Measurements from ENCODE around the gene KIRREL3. TPM values are rescaled to one million over a fixed set of nuclear protein-coding genes. Genes with fewer than 3 reads are reported as not detected.

The KIRREL3 gene
- total RNA-seq, 1 donor from 2014 or later, result 0.38 TPM

- TF ChIP-seq, protein P1, sequence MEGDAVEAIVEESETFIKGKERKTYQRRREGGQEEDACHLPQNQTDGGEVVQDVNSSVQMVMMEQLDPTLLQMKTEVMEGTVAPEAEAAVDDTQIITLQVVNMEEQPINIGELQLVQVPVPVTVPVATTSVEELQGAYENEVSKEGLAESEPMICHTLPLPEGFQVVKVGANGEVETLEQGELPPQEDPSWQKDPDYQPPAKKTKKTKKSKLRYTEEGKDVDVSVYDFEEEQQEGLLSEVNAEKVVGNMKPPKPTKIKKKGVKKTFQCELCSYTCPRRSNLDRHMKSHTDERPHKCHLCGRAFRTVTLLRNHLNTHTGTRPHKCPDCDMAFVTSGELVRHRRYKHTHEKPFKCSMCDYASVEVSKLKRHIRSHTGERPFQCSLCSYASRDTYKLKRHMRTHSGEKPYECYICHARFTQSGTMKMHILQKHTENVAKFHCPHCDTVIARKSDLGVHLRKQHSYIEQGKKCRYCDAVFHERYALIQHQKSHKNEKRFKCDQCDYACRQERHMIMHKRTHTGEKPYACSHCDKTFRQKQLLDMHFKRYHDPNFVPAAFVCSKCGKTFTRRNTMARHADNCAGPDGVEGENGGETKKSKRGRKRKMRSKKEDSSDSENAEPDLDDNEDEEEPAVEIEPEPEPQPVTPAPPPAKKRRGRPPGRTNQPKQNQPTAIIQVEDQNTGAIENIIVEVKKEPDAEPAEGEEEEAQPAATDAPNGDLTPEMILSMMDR (IDR thresholded peaks at IDR 0.05; ENCODE audit: unreplicated experiment), result no peak
- no peaks in the 10 kb centered on the region for H3K9me3 Mint-ChIP-seq (ENCODE audit: unreplicated experiment)
- no peak for DNase-seq (ENCODE audit: low spot score)
- H3K4me1 Mint-ChIP-seq (ENCODE audit: unreplicated experiment), result peaks cover 14% of the 10 kb centered on the region
- H3K27ac Mint-ChIP-seq (ENCODE audit: unreplicated experiment), result no peak overlapping the region
- H3K36me3 Mint-ChIP-seq (ENCODE audit: low read depth, unreplicated experiment), result no peaks in the 10 kb centered on the region
- no peak overlapping the region for H3K4me3 Mint-ChIP-seq (ENCODE audit: unreplicated experiment)
- no peaks in the 10 kb centered on the region for H3K27me3 Mint-ChIP-seq (ENCODE audit: unreplicated experiment)
Measured at GRCh38 chr11:126744699-126745098, 255.9 kb downstream of the KIRREL3 start.

- Mint-ChIP-seq H3K4me1 (ENCODE audit: unreplicated experiment) (peaks cover 11% of the 10 kb centered on the region), H3K36me3 (ENCODE audit: low read depth, unreplicated experiment) (no peaks in the 10 kb centered on the region), H3K9me3 (ENCODE audit: unreplicated experiment) (no peaks in the 10 kb centered on the region), H3K27ac (ENCODE audit: unreplicated experiment) (no peak overlapping the region), H3K27me3 (ENCODE audit: unreplicated experiment) (no peaks in the 10 kb centered on the region), H3K4me3 (ENCODE audit: unreplicated experiment) (no peak overlapping the region)
- TF ChIP-seq, protein P1 (IDR thresholded peaks at IDR 0.05; ENCODE audit: unreplicated experiment), result no peak
- DNase-seq (ENCODE audit: low spot score), result no peak
Measured at GRCh38 chr11:126743628-126744027, 256.9 kb downstream of the KIRREL3 start.

DNA sequence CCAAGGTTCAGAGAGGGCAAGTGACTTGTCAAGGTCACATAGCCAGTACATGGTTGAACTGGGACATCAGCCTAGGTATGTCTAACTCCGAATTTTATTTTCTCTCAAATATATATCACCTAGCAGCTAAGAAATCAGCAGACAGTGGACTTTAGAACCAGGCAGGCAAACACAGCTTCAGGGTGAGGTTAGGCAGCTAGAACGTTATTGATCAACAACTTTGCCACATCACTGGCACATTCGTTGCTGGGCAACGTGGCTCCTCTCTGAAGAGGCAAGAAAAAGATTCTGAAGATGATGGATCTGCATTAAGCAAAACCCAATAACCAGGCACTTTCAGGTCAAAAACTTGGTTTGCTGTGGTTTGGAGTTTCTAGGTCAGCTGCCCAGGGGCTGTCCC is 258.0 kb downstream of the KIRREL3 start:
- TF ChIP-seq, protein P1 (IDR thresholded peaks at IDR 0.05; ENCODE audit: unreplicated experiment), result no peak
- H3K27ac Mint-ChIP-seq (ENCODE audit: unreplicated experiment), result no peak overlapping the region
- H3K36me3 Mint-ChIP-seq (ENCODE audit: low read depth, unreplicated experiment), result no peaks in the 10 kb centered on the region
- no peaks in the 10 kb centered on the region for H3K27me3 Mint-ChIP-seq (ENCODE audit: unreplicated experiment)
- H3K4me3 Mint-ChIP-seq (ENCODE audit: unreplicated experiment), result no peak overlapping the region
- peaks cover 7% of the 10 kb centered on the region for H3K4me1 Mint-ChIP-seq (ENCODE audit: unreplicated experiment)
- no peak for DNase-seq (ENCODE audit: low spot score)
- H3K9me3 Mint-ChIP-seq (ENCODE audit: unreplicated experiment), result no peaks in the 10 kb centered on the region

DNA sequence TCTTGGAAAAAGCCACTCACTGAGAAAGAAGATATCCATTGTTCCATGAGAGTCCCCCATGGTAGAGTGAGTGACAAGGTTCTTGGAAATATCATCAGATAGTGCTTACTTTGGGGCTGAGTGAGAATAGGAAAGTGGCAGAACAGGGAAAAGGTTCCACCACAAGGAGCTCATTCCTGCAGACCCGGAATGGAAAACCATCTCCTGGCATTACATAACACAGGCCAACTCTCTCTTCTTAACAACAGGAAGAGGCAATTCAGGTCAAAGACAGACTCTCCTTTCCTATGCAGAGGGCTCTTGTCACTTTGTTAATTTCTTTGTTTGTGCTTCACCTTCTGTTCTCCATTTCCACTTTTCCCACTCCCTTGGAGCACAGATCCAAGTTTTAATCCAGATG is 259.7 kb downstream of the KIRREL3 start:
- no peak overlapping the region for H3K4me3 Mint-ChIP-seq (ENCODE audit: unreplicated experiment)
- H3K27me3 Mint-ChIP-seq (ENCODE audit: unreplicated experiment), result no peaks in the 10 kb centered on the region
- no peak overlapping the region for H3K27ac Mint-ChIP-seq (ENCODE audit: unreplicated experiment)
- peaks cover 7% of the 10 kb centered on the region for H3K4me1 Mint-ChIP-seq (ENCODE audit: unreplicated experiment)
- DNase-seq (ENCODE audit: low spot score), result no peak
- H3K36me3 Mint-ChIP-seq (ENCODE audit: low read depth, unreplicated experiment), result no peaks in the 10 kb centered on the region
- TF ChIP-seq, protein P1 (IDR thresholded peaks at IDR 0.05; ENCODE audit: unreplicated experiment), result no peak
- H3K9me3 Mint-ChIP-seq (ENCODE audit: unreplicated experiment), result no peaks in the 10 kb centered on the region

- DNase-seq (ENCODE audit: low spot score), result no peak
- no peak overlapping the region for H3K4me3 Mint-ChIP-seq (ENCODE audit: unreplicated experiment)
- peaks cover 7% of the 10 kb centered on the region for H3K4me1 Mint-ChIP-seq (ENCODE audit: unreplicated experiment)
- no peaks in the 10 kb centered on the region for H3K27me3 Mint-ChIP-seq (ENCODE audit: unreplicated experiment)
- no peak overlapping the region for H3K27ac Mint-ChIP-seq (ENCODE audit: unreplicated experiment)
- H3K9me3 Mint-ChIP-seq (ENCODE audit: unreplicated experiment), result no peaks in the 10 kb centered on the region
- TF ChIP-seq, protein P1 (IDR thresholded peaks at IDR 0.05; ENCODE audit: unreplicated experiment), result no peak
- no peaks in the 10 kb centered on the region for H3K36me3 Mint-ChIP-seq (ENCODE audit: low read depth, unreplicated experiment)
Measured at GRCh38 chr11:126739499-126740145, 260.9 kb downstream of the KIRREL3 start.
